ENCODE results near the gene HMGN3. TPM values are rescaled to one million over a fixed set of nuclear protein-coding genes. Genes with fewer than 3 reads are reported as not detected.

HMGN3 gene
- total RNA-seq, 2 experiments from 2014 or later = 97.5 to 105 TPM

DNA sequence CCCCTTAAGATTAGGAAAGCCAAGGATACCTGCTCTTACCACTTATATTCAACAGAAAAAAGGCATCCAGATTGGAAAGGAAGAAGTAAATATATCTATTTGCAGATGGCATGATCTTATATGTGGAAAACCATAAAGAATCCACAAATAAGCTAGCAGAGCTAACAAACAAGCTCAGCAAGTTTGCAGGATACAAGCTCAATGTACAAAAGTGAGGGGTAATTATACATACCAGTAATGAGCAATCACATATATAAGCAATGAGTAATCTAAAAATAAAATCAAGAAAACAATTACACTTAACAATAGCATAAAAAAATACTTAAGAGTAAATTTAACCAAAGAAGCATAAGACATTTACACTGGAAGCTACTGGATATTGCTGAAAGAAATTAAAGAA, 31.6 kb upstream of the HMGN3 start:
- H3K36me3 ChIP-seq (ENCODE audit: insufficient read depth, low read length) = no peaks in the 10 kb centered on the region
- H3K9me3 ChIP-seq (ENCODE audit: low read length) = no peaks in the 10 kb centered on the region
- H3K9me2 ChIP-seq (ENCODE audit: insufficient read depth, low read length) = no peaks in the 10 kb centered on the region
- H3K27ac ChIP-seq (ENCODE audit: low read depth, low read length, poor library complexity, severe bottlenecking) = no peak overlapping the region
- DNase-seq (ENCODE audit: low spot score) = no peak
- no peaks in the 10 kb centered on the region for H3K79me2 ChIP-seq (ENCODE audit: insufficient read depth, low read depth, low read length)
- H3K4me2 ChIP-seq (ENCODE audit: low read length) = no peak overlapping the region
- CTCF ChIA-PET (ENCODE audit: unreplicated experiment) = no interaction called here
- no peaks in the 10 kb centered on the region for H3K4me1 ChIP-seq (ENCODE audit: insufficient read depth, low read length, poor library complexity, severe bottlenecking)
- no peak overlapping the region for H3K4me3 ChIP-seq (ENCODE audit: low read depth, low read length, poor library complexity, severe bottlenecking)
- TF ChIP-seq, protein P1, sequence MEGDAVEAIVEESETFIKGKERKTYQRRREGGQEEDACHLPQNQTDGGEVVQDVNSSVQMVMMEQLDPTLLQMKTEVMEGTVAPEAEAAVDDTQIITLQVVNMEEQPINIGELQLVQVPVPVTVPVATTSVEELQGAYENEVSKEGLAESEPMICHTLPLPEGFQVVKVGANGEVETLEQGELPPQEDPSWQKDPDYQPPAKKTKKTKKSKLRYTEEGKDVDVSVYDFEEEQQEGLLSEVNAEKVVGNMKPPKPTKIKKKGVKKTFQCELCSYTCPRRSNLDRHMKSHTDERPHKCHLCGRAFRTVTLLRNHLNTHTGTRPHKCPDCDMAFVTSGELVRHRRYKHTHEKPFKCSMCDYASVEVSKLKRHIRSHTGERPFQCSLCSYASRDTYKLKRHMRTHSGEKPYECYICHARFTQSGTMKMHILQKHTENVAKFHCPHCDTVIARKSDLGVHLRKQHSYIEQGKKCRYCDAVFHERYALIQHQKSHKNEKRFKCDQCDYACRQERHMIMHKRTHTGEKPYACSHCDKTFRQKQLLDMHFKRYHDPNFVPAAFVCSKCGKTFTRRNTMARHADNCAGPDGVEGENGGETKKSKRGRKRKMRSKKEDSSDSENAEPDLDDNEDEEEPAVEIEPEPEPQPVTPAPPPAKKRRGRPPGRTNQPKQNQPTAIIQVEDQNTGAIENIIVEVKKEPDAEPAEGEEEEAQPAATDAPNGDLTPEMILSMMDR (conservative IDR thresholded peaks at IDR 0.05; ENCODE audit: low read length) = no peak
- no peak for TF ChIP-seq EZH2phosphoT487 (IDR thresholded peaks at IDR 0.05; ENCODE audit: borderline replicate concordance, low read depth, low read length)
- BruUV-seq (replicated peaks) = no TSS peak
- no peaks in the 10 kb centered on the region for H4K20me1 ChIP-seq (ENCODE audit: insufficient read depth, low read length)
- intact Hi-C loops (cut with micrococcal nuclease; ENCODE audit: unreplicated experiment) = no loop called here
- no peak overlapping the region for H2AFZ ChIP-seq (ENCODE audit: low read length)
- POLR2A ChIA-PET = interaction anchor here (0.9 kb wide), 1 partner anchor 168 kb away, joined by 3 read pairs; no protein-coding TSS in a partner anchor

DNA sequence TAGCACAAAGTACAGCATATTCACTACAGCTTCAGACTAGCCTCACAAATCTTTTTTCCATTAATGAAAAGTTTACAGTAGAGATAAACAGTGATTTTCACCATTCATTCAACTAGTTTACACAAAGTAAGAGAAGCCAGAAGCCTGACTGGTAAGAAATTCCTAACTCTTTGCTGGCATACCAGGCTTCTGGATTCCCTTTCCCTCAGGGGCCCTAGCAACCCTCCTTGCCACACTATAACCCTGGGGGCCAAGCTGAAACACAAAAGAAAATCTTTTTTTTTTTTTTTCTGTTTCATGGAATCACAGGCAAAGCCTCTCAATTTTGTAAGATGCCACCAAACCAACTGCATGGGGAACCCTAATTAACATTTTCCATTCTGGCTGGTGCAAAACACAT, 28.9 kb upstream of the HMGN3 start:
- H3K4me1 ChIP-seq (ENCODE audit: insufficient read depth, low read length, poor library complexity, severe bottlenecking) = no peaks in the 10 kb centered on the region
- H4K20me1 ChIP-seq (ENCODE audit: insufficient read depth, low read length) = no peaks in the 10 kb centered on the region
- no peak overlapping the region for H3K4me3 ChIP-seq (ENCODE audit: low read depth, low read length, poor library complexity, severe bottlenecking)
- no TSS peak for BruUV-seq (replicated peaks)
- intact Hi-C loops (cut with micrococcal nuclease; ENCODE audit: unreplicated experiment) = no loop called here
- ChIA-PET CTCF (ENCODE audit: unreplicated experiment) (no interaction called here), POLR2A (no interaction called here)
- no peaks in the 10 kb centered on the region for H3K9me2 ChIP-seq (ENCODE audit: insufficient read depth, low read length)
- H3K9me3 ChIP-seq (ENCODE audit: low read length) = no peaks in the 10 kb centered on the region
- no peaks in the 10 kb centered on the region for H3K79me2 ChIP-seq (ENCODE audit: insufficient read depth, low read depth, low read length)
- no peak overlapping the region for H3K4me2 ChIP-seq (ENCODE audit: low read length)
- no peak overlapping the region for H2AFZ ChIP-seq (ENCODE audit: low read length)
- TF ChIP-seq, protein P1 (conservative IDR thresholded peaks at IDR 0.05; ENCODE audit: low read length) = no peak
- no peak for TF ChIP-seq EZH2phosphoT487 (IDR thresholded peaks at IDR 0.05; ENCODE audit: borderline replicate concordance, low read depth, low read length)
- H3K27ac ChIP-seq (ENCODE audit: low read depth, low read length, poor library complexity, severe bottlenecking) = no peak overlapping the region
- H3K36me3 ChIP-seq (ENCODE audit: insufficient read depth, low read length) = no peaks in the 10 kb centered on the region
- no peak for DNase-seq (ENCODE audit: low spot score)

DNA sequence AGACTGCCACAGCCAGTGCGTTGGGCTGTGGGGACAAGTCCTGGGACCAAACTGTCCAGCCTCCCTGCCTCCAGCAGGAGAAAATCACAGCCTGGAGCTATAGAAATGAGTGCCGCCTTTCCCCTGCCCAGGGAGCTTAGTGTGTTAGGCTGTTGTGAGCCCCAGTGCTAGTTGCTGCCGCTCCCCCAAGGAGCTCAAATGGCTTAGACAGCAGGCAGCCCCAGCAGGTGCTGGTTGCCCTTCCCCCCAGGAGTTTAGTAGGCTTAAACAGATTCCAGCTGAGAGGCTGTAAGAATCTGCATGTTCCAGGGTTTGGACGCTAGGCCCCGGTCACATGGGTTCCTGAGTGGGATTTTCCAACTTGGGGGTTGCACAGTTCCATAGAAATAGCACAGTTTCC, 27.2 kb upstream of the HMGN3 start:
- Histone ChIP-seq H3K27ac (ENCODE audit: low read depth, low read length, poor library complexity, severe bottlenecking) (no peak overlapping the region), H3K4me3 (ENCODE audit: low read depth, low read length, poor library complexity, severe bottlenecking) (no peak overlapping the region), H2AFZ (ENCODE audit: low read length) (no peak overlapping the region), H3K9me2 (ENCODE audit: insufficient read depth, low read length) (no peaks in the 10 kb centered on the region), H3K36me3 (ENCODE audit: insufficient read depth, low read length) (no peaks in the 10 kb centered on the region), H3K79me2 (ENCODE audit: insufficient read depth, low read depth, low read length) (no peaks in the 10 kb centered on the region), H3K4me2 (ENCODE audit: low read length) (no peak overlapping the region), H3K9me3 (ENCODE audit: low read length) (no peaks in the 10 kb centered on the region), H4K20me1 (ENCODE audit: insufficient read depth, low read length) (no peaks in the 10 kb centered on the region), H3K4me1 (ENCODE audit: insufficient read depth, low read length, poor library complexity, severe bottlenecking) (no peaks in the 10 kb centered on the region)
- TF ChIP-seq, protein P1 (conservative IDR thresholded peaks at IDR 0.05; ENCODE audit: low read length) = no peak
- no peak for TF ChIP-seq EZH2phosphoT487 (IDR thresholded peaks at IDR 0.05; ENCODE audit: borderline replicate concordance, low read depth, low read length)
- CTCF ChIA-PET (ENCODE audit: unreplicated experiment) = no interaction called here
- POLR2A ChIA-PET = no interaction called here
- intact Hi-C loops (cut with micrococcal nuclease; ENCODE audit: unreplicated experiment) = no loop called here
- DNase-seq (ENCODE audit: low spot score) = no peak
- no TSS peak for BruUV-seq (replicated peaks)

Data from OCI-LY7 (cell line).